Measurements from ENCODE around the gene PLA1A. TPM values are rescaled to one million over a fixed set of nuclear protein-coding genes. Genes with fewer than 3 reads are reported as not detected.

Gene PLA1A
- total RNA-seq, 6 experiments from 2014 or later, result 9.9 to 30.2 (median 15.9) TPM

- DNase-seq (no peak), ATAC-seq (peak in 2 of 4 donors; percentile 25 to 31)
- Histone ChIP-seq H3K36me3 (no peaks in the 10 kb centered on the region), H3K4me3 (no peak overlapping the region), H3K4me1 (peaks cover 0 to 8% (median 1%) of the 10 kb centered on the region in 4 donors), H3K27ac (no peak overlapping the region), H3K27me3 (no peaks in the 10 kb centered on the region), H3K9me3 (no peaks in the 10 kb centered on the region)
- intact Hi-C loops (cut with DNase I), result no loop called here
- WGBS (ENCODE audit: insufficient coverage, low coverage, low lambda C conversion rate, missing lambda C conversion rate), result 78% methylated on average over 2 of the region's 2 CpGs
- no peak for TF ChIP-seq CTCF (IDR thresholded peaks at IDR 0.05)
Observed at GRCh38 chr3:119647171-119647570, 49.5 kb downstream of the PLA1A start.

- H3K36me3 ChIP-seq, result no peaks in the 10 kb centered on the region
- no peak overlapping the region for H3K4me3 ChIP-seq
- H3K27ac ChIP-seq, result no peak overlapping the region
- peaks cover 0 to 8% (median 1%) of the 10 kb centered on the region in 4 donors for H3K4me1 ChIP-seq
- intact Hi-C loops (cut with DNase I), result no loop called here
- H3K9me3 ChIP-seq, result no peaks in the 10 kb centered on the region
- WGBS (ENCODE audit: insufficient coverage, low coverage, low lambda C conversion rate, missing lambda C conversion rate), result 66% methylated on average over 12 of the region's 12 CpGs
- TF ChIP-seq POLR2A (IDR thresholded peaks at IDR 0.05) (no peak), CTCF (IDR thresholded peaks at IDR 0.05) (no peak)
- DNase-seq (no peak), ATAC-seq (no peak)
- H3K27me3 ChIP-seq, result no peaks in the 10 kb centered on the region
Observed at GRCh38 chr3:119647843-119648575, 50.3 kb downstream of the PLA1A start.

GRCh38 chr3:119649761-119650160, 52.1 kb downstream of the PLA1A start:
- TF ChIP-seq POLR2A (IDR thresholded peaks at IDR 0.05), result no peak
- no peak for TF ChIP-seq CTCF (IDR thresholded peaks at IDR 0.05)
- Histone ChIP-seq H3K4me1 (peaks cover 0 to 8% (median 1%) of the 10 kb centered on the region in 4 donors), H3K27ac (no peak overlapping the region), H3K36me3 (no peaks in the 10 kb centered on the region), H3K9me3 (no peaks in the 10 kb centered on the region), H3K4me3 (no peak overlapping the region), H3K27me3 (no peaks in the 10 kb centered on the region)
- 46% methylated on average over 3 of the region's 3 CpGs for WGBS (ENCODE audit: insufficient coverage, low coverage, low lambda C conversion rate, missing lambda C conversion rate)
- ATAC-seq (no peak), DNase-seq (no peak)
- intact Hi-C loops (cut with DNase I), result no loop called here

- no peak for DNase-seq
- H3K27me3 ChIP-seq, result no peaks in the 10 kb centered on the region
- intact Hi-C loops (cut with DNase I), result no loop called here
- H3K4me1 ChIP-seq, result no peaks in the 10 kb centered on the region
- WGBS (ENCODE audit: insufficient coverage, low coverage, low lambda C conversion rate, missing lambda C conversion rate), result 30% methylated on average over 4 of the region's 7 CpGs
- H3K27ac ChIP-seq, result no peak overlapping the region
- no peak for TF ChIP-seq POLR2A (IDR thresholded peaks at IDR 0.05)
- H3K36me3 ChIP-seq, result no peaks in the 10 kb centered on the region
- H3K9me3 ChIP-seq, result no peaks in the 10 kb centered on the region
- ATAC-seq, result peak; percentile 22 to 48 (median 44)
- H3K4me3 ChIP-seq, result no peak overlapping the region
Observed at GRCh38 chr3:119652306-119653033, 54.8 kb downstream of the PLA1A start.

GRCh38 chr3:119653876-119654275, 56.2 kb downstream of the PLA1A start:
- no peaks in the 10 kb centered on the region for H3K9me3 ChIP-seq
- H3K4me3 ChIP-seq, result no peak overlapping the region
- no peaks in the 10 kb centered on the region for H3K36me3 ChIP-seq
- ATAC-seq (peak in 3 of 4 donors; percentile 45 to 68 (median 54)), DNase-seq (no peak)
- intact Hi-C loops (cut with DNase I), result no loop called here
- H3K27me3 ChIP-seq, result no peaks in the 10 kb centered on the region
- no peak overlapping the region for H3K27ac ChIP-seq
- WGBS (ENCODE audit: insufficient coverage, low coverage, low lambda C conversion rate, missing lambda C conversion rate), result 25% methylated on average over 2 of the region's 2 CpGs
- H3K4me1 ChIP-seq, result no peaks in the 10 kb centered on the region
- TF ChIP-seq POLR2A (IDR thresholded peaks at IDR 0.05), result no peak
- TF ChIP-seq CTCF (IDR thresholded peaks at IDR 0.05), result no peak
